DND-41 (cell line): ENCODE data around the gene ADISSP.

Source experiments
- ATAC-seq: fragments of 200-7000 bp; cut with Tn5 transposase; 3 replicates; pipeline ENCODE4 v1.9.1; 2021; ENCODE audit warnings: low read depth; ENCODE audit not compliant: insufficient read depth
- DNase-seq: peaks from one replicate; pipeline ENCODE4 v3.0.0-alpha.2; 2020
- H2AFZ ChIP-seq: 2 replicates; pipeline ENCODE4 v1.6.0; 2012; ENCODE audit warnings: low read depth, low read length
- H3K27ac ChIP-seq: 2 replicates; pipeline ENCODE4 v1.5.1; 2012; ENCODE audit warnings: low read length, inconsistent platforms
- H3K27me3 ChIP-seq: fragments of 200-600 bp; sonication (generic); 2 replicates; pipeline ENCODE4 v1.6.0; 2012; ENCODE audit warnings: low read length, mild to moderate bottlenecking, inconsistent platforms; ENCODE audit not compliant: insufficient read depth, poor library complexity
- H3K36me3 ChIP-seq: 2 replicates; pipeline ENCODE4 v1.5.1; 2012; ENCODE audit warnings: low read length, inconsistent platforms; ENCODE audit not compliant: insufficient read depth
- H3K4me1 ChIP-seq: 2 replicates; pipeline ENCODE4 v1.5.1; 2012; ENCODE audit warnings: mild to moderate bottlenecking, low read length; ENCODE audit not compliant: insufficient read depth
- H3K4me2 ChIP-seq: 2 replicates; pipeline ENCODE4 v1.6.0; 2012; ENCODE audit warnings: mild to moderate bottlenecking, moderate library complexity, low read length, inconsistent platforms; ENCODE audit not compliant: insufficient read depth
- H3K4me3 ChIP-seq, 2 experiments: fragments of 200-600 bp in 1 of 2; shearing (Covaris generic) in 1 of 2; 2 replicates each; pipeline ENCODE4 v1.5.1; 2012 to 2016; ENCODE audit warnings: inconsistent platforms in 2 of 2, low read length in 2 of 2, mild to moderate bottlenecking in 2 of 2, low read depth in 1 of 2, moderate library complexity in 1 of 2
- H3K79me2 ChIP-seq: 2 replicates; pipeline ENCODE4 v1.6.0; 2012; ENCODE audit warnings: low read length, inconsistent platforms; ENCODE audit not compliant: insufficient read depth
- H3K9ac ChIP-seq: 2 replicates; pipeline ENCODE4 v1.6.0; 2012; ENCODE audit warnings: low read depth, mild to moderate bottlenecking, inconsistent platforms, low read length, moderate library complexity
- H3K9me3 ChIP-seq: 2 replicates; pipeline ENCODE4 v1.5.1; 2012; ENCODE audit warnings: low read length, moderate library complexity, mild to moderate bottlenecking, inconsistent platforms; ENCODE audit not compliant: insufficient read depth, severe bottlenecking
- H4K20me1 ChIP-seq: 2 replicates; pipeline ENCODE4 v1.6.0; 2012; ENCODE audit warnings: low read length; ENCODE audit not compliant: insufficient read depth
- CTCF ChIP-seq: IDR thresholded peaks from 2 replicates; pipeline ENCODE4 v1.5.1; 2012; ENCODE audit warnings: borderline replicate concordance, low read length, moderate library complexity, mild to moderate bottlenecking; ENCODE audit not compliant: poor library complexity, severe bottlenecking; ENCODE audit errors: extremely low read depth
- EZH2 ChIP-seq: IDR thresholded peaks from 3 replicates; pipeline ENCODE4 v1.6.1; 2012; ENCODE audit warnings: borderline replicate concordance, low read depth, mild to moderate bottlenecking, moderate library complexity, low read length, inconsistent platforms; ENCODE audit not compliant: severe bottlenecking

Gene ADISSP

GRCh38 chr20:3753501-3754275 lies 13.9 kb downstream of the ADISSP start:
- H3K9ac ChIP-seq, result no peak overlapping the region
- H3K4me3 ChIP-seq, result no peak overlapping the region
- no peak overlapping the region for H2AFZ ChIP-seq
- no peaks in the 10 kb centered on the region for H3K9me3 ChIP-seq
- TF ChIP-seq CTCF (no peak), EZH2 (no peak)
- H3K79me2 ChIP-seq, result no peaks in the 10 kb centered on the region
- DNase-seq, result no peak
- H3K27me3 ChIP-seq, result no peaks in the 10 kb centered on the region
- H3K4me2 ChIP-seq, result no peak overlapping the region
- peaks cover 42% of the 10 kb centered on the region for H3K36me3 ChIP-seq
- H4K20me1 ChIP-seq, result 0 out of 2 replicates have a peak, but pooled peaks cover 4% of the 10 kb centered on the region
- no peaks in the 10 kb centered on the region for H3K4me1 ChIP-seq
- H3K27ac ChIP-seq, result no peak overlapping the region
- no peak for ATAC-seq

DNA sequence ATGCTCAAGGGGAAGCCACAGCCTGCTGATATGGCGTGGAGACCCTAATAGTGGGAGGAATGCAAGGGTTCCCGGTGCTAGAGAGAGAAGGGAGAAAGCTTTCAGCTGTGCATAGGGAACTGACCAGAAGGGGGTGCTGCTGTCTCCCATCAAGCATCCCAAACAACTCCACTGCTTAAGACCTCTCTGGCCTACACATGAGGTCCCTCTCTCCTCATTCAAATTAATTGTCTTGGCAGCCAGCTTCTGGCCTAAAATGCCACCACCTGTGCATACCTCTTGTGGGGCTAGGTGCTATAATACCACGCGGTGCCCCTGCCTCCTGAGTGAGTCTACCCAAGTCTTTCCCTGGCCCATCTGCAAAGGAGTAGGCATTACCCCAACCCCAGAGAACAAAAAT lies 14.5 kb downstream of the ADISSP start:
- TF ChIP-seq CTCF (peak; percentile 86), EZH2 (no peak)
- Histone ChIP-seq H3K79me2 (no peaks in the 10 kb centered on the region), H3K27ac (no peak overlapping the region), H3K4me2 (no peak overlapping the region), H3K36me3 (peaks cover 36% of the 10 kb centered on the region), H3K27me3 (no peaks in the 10 kb centered on the region), H3K9me3 (no peaks in the 10 kb centered on the region), H4K20me1 (peaks cover 5% of the 10 kb centered on the region; the same call in 1 of the 2 replicates), H3K9ac (no peak overlapping the region), H2AFZ (no peak overlapping the region), H3K4me3 (no peak overlapping the region), H3K4me1 (no peaks in the 10 kb centered on the region)
- peak; percentile 85 for ATAC-seq
- DNase-seq, result peak; percentile 66

- no peak overlapping the region for H3K4me3 ChIP-seq
- peaks cover 30% of the 10 kb centered on the region for H3K36me3 ChIP-seq
- no peak overlapping the region for H2AFZ ChIP-seq
- no peak overlapping the region for H3K27ac ChIP-seq
- no peak overlapping the region for H3K9ac ChIP-seq
- no peak for TF ChIP-seq CTCF
- no peak for TF ChIP-seq EZH2
- DNase-seq (no peak), ATAC-seq (no peak)
- H3K4me2 ChIP-seq, result no peak overlapping the region
- H3K4me1 ChIP-seq, result no peaks in the 10 kb centered on the region
- H3K9me3 ChIP-seq, result no peaks in the 10 kb centered on the region
- H3K27me3 ChIP-seq, result no peaks in the 10 kb centered on the region
- H4K20me1 ChIP-seq, result peaks cover 6% of the 10 kb centered on the region; the same call in 1 of the 2 replicates
- H3K79me2 ChIP-seq, result no peaks in the 10 kb centered on the region
Measured at GRCh38 chr20:3752386-3752759, 15.2 kb downstream of the ADISSP start.
